PC-3 (cell line): ENCODE results near the gene SRPK3. TPM values are rescaled to one million over a fixed set of nuclear protein-coding genes. Genes with fewer than 3 reads are reported as not detected.

ENCODE experiments used
- total RNA-seq: library from RNA; depleted of rRNA; stranded (reverse); fragments of >200 nt; gene quantifications from 2 replicates; pipeline ENCODE4 v1.2.3, GENCODE V29; 2014; rRNA removed

The SRPK3 gene
- total RNA-seq, 1 experiment from 2014 or later: 1.5 TPM

Other genes starting within 250 kb of the SRPK3 start
- 110 and 145 TPM in 2 replicates for gene CCNQ, start 181.9 kb upstream of the SRPK3 start, total RNA-seq
- 10.7 and 13.0 TPM in 2 replicates for gene DUSP9, start 133.8 kb upstream of the SRPK3 start, total RNA-seq
- 1.0 and 3.3 TPM in 2 replicates for gene PNCK, start 107.2 kb upstream of the SRPK3 start, total RNA-seq
- 45.3 and 52.5 TPM in 2 replicates for gene SLC6A8, start 93.1 kb upstream of the SRPK3 start, total RNA-seq
- gene BCAP31, start 56.7 kb upstream of the SRPK3 start, total RNA-seq: 289 and 301 TPM in 2 replicates
- 44.4 and 48.6 TPM in 2 replicates for gene ABCD1, start 56.2 kb upstream of the SRPK3 start, total RNA-seq
- gene PLXNB3, start 16.8 kb upstream of the SRPK3 start, total RNA-seq: 27.3 and 43.5 TPM in 2 replicates
- 88.6 and 104 TPM in 2 replicates for gene IDH3G, start 13.3 kb downstream of the SRPK3 start, total RNA-seq
- 232 and 298 TPM in 2 replicates for gene SSR4, start 13.6 kb downstream of the SRPK3 start, total RNA-seq
- gene PDZD4, start 49.5 kb downstream of the SRPK3 start, total RNA-seq: 0.26 and 0.63 TPM in 2 replicates
- gene L1CAM, start 105.1 kb downstream of the SRPK3 start, total RNA-seq: 5.2 and 11.2 TPM in 2 replicates
- not detected in 2 replicates for gene AVPR2, start 123.6 kb downstream of the SRPK3 start, total RNA-seq
- 4.0 and 4.6 TPM in 2 replicates for gene ARHGAP4, start 145.2 kb downstream of the SRPK3 start, total RNA-seq
- gene NAA10, start 154.0 kb downstream of the SRPK3 start, total RNA-seq: 169 and 172 TPM in 2 replicates
- 3.7 TPM in 1 of 2 replicates, not detected in the other for gene RENBP, start 163.6 kb downstream of the SRPK3 start, total RNA-seq
- 66.9 and 94.0 TPM in 2 replicates for gene HCFC1, start 190.8 kb downstream of the SRPK3 start, total RNA-seq
- 10.6 and 12.4 TPM in 2 replicates for gene TMEM187, start 191.7 kb downstream of the SRPK3 start, total RNA-seq
- gene IRAK1, start 238.9 kb downstream of the SRPK3 start, total RNA-seq: 366 and 427 TPM in 2 replicates